Keratinocyte (primary cell): ENCODE results near the gene ST8SIA1. TPM values are rescaled to one million over a fixed set of nuclear protein-coding genes. Genes with fewer than 3 reads are reported as not detected.

Experiments
- DNase-seq: peaks from one replicate; pipeline ENCODE4 v3.0.0-alpha.2; 2011; ENCODE audit warnings: low read depth, missing footprints, low spot score
- FAIRE-seq: peaks from 2 replicates; lab custom pipeline; 2011; peaks lifted over from hg19 to GRCh38; lab: Jason Lieb, UNC
- H2AFZ ChIP-seq: 2 replicates; pipeline ENCODE4 v1.6.0; 2012; ENCODE audit warnings: low read length, control low read depth, inconsistent platforms; ENCODE audit not compliant: control insufficient read depth
- H3K27ac ChIP-seq: 2 replicates; pipeline ENCODE4 v1.5.1; 2011; ENCODE audit warnings: low read length; ENCODE audit not compliant: control insufficient read depth, insufficient read depth
- H3K27me3 ChIP-seq: 3 replicates; pipeline ENCODE4 v1.6.0; 2011; ENCODE audit warnings: low read length; ENCODE audit not compliant: control insufficient read depth, insufficient read depth; ENCODE audit errors: extremely low read depth
- H3K36me3 ChIP-seq, 2 experiments: 2 replicates in 1 of 2; 3 replicates in 1 of 2; pipeline ENCODE4 v1.5.1; 2011; ENCODE audit warnings: low read length in 2 of 2, mild to moderate bottlenecking in 1 of 2; ENCODE audit not compliant: control insufficient read depth in 2 of 2, insufficient read depth in 2 of 2; ENCODE audit errors: extremely low read depth in 1 of 2
- H3K4me1 ChIP-seq: 3 replicates; pipeline ENCODE4 v1.5.1; 2011; ENCODE audit warnings: low read length; ENCODE audit not compliant: control insufficient read depth, insufficient read depth; ENCODE audit errors: extremely low read depth
- H3K4me2 ChIP-seq: 3 replicates; pipeline ENCODE4 v1.6.0; 2011; ENCODE audit warnings: low read depth, low read length; ENCODE audit not compliant: control insufficient read depth, insufficient read depth; ENCODE audit errors: extremely low read depth
- H3K4me3 ChIP-seq, 3 experiments: fragments of 200-600 bp in 1 of 3; sonication (generic) in 1 of 3; 2 replicates in 2 of 3; 3 replicates in 1 of 3; pipeline ENCODE4 v1.5.1; 2011 to 2016; ENCODE audit warnings: low read length in 3 of 3, mild to moderate bottlenecking in 3 of 3, control low read depth in 2 of 3, inconsistent platforms in 1 of 3, low read depth in 1 of 3, mixed read lengths in 1 of 3, mixed run types in 1 of 3, moderate library complexity in 1 of 3; ENCODE audit not compliant: control insufficient read depth in 2 of 3, insufficient read depth in 2 of 3; ENCODE audit errors: extremely low read depth in 1 of 3
- H3K79me2 ChIP-seq: 2 replicates; pipeline ENCODE4 v1.6.0; 2012; ENCODE audit warnings: low read length; ENCODE audit not compliant: control insufficient read depth, insufficient read depth
- H3K9ac ChIP-seq: 3 replicates; pipeline ENCODE4 v1.6.0; 2011; ENCODE audit warnings: low read length; ENCODE audit not compliant: control insufficient read depth, insufficient read depth; ENCODE audit errors: extremely low read depth
- H3K9me1 ChIP-seq: 3 replicates; pipeline ENCODE4 v1.6.0; 2011; ENCODE audit warnings: low read length; ENCODE audit not compliant: control insufficient read depth, insufficient read depth; ENCODE audit errors: extremely low read depth
- H3K9me3 ChIP-seq: 2 replicates; pipeline ENCODE4 v1.5.1; 2012; ENCODE audit warnings: low read depth, low read length; ENCODE audit not compliant: control insufficient read depth
- H4K20me1 ChIP-seq: 3 replicates; pipeline ENCODE4 v1.6.0; 2011; ENCODE audit warnings: low read length; ENCODE audit not compliant: control insufficient read depth, insufficient read depth; ENCODE audit errors: extremely low read depth
- EZH2 ChIP-seq: IDR thresholded peaks from one replicate; pipeline ENCODE4 v1.6.1; 2012; ENCODE audit warnings: inconsistent platforms, mild to moderate bottlenecking, low read length, moderate library complexity
- dilution Hi-C: fragments of 300-500 bp; cut with MboI; formaldehyde crosslinking; loops from one replicate; pipeline ENCODE4 v1.7.0; 2020; ENCODE audit warnings: low sequenced_read_pairs; ENCODE audit not compliant: extremely low pct_ligation_motif_present
- polyA plus RNA-seq, 5 experiments: library from polyadenylated mRNA; depleted of rRNA in 3 of 5; stranded (reverse) in 3 of 5; stranded (forward) in 1 of 5; unstranded in 1 of 5; fragments of >200 nt; gene quantifications; 1 replicate in 1 of 5; 2 replicates in 3 of 5; 3 replicates in 1 of 5; pipeline versions ENCODE4 v1.2.1 to v1.2.3, GENCODE V29; 2011 to 2012; ENCODE audit warnings: missing spikeins in 2 of 5, low read depth in 1 of 5, low replicate concordance in 1 of 5
- TF ChIP-seq, protein P1 (sequence below), 3 experiments: IDR thresholded peaks in 1 of 3; conservative IDR thresholded peaks in 1 of 3; optimal IDR thresholded peaks in 1 of 3; 2 replicates in 2 of 3; 3 replicates in 1 of 3; pipeline versions ENCODE3 to v1.5.1; 2011; ENCODE audit warnings: low read length in 3 of 3, mild to moderate bottlenecking in 3 of 3, moderate library complexity in 2 of 3, control low read depth in 1 of 3, inconsistent platforms in 1 of 3; ENCODE audit not compliant: insufficient read depth in 2 of 3; ENCODE audit errors: extremely low read depth in 1 of 3

Gene ST8SIA1
- polyA plus RNA-seq, 1 donor (not counting 4 experiments of a cell fraction or from before 2014, with no cell fraction given) = 0.50 TPM

DNA sequence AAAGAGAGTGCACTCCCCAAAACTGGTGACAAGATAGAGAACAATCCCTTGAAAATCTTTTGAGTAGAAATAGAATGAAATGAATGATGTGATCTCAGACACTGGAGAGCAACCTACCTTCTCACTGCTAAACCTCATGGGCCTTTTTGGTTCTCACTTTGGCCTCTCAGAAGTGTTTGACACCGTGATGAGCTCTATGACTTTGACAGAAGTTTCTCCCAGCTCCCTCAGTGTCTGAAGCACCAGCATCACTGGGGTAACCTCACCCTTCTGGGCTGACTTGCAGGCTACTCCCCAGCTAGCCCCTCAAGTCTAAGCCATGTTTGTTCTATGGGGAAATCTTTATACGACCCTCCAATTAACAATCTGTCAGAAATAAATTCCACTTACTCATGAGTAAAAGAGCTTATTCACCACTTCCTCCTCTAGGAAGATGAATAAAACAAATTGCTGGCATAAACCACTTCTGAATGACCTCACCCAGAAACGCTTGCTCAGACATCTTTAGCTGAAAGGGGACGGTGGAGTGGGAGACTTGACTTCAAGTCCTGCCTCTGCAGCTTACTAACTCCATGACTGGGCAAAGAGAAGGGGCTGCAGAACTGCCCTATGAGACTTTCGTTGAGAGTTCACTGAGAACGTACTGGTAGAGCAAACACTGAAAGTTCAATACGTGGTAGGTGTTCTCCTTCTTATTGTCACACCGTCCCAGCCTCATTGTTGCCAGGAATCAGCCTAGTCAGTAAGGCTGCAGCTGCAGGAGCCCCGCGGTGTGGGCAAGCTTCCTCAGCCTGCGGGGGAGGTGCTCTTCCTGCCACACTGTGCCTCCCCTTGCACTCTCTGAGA, 46.5 kb downstream of the ST8SIA1 start:
- Histone ChIP-seq H3K27ac (no peak overlapping the region), H3K9me3 (no peaks in the 10 kb centered on the region), H4K20me1 (no peaks in the 10 kb centered on the region), H3K4me2 (no peak overlapping the region), H3K27me3 (no peaks in the 10 kb centered on the region), H3K9me1 (no peaks in the 10 kb centered on the region), H3K79me2 (no peaks in the 10 kb centered on the region), H3K4me1 (peaks cover 30% of the 10 kb centered on the region), H2AFZ (no peak overlapping the region), H3K4me3 (no peak overlapping the region), H3K9ac (no peak overlapping the region), H3K36me3 (no peaks in the 10 kb centered on the region)
- dilution Hi-C loops = no loop called here
- TF ChIP-seq, protein P1, sequence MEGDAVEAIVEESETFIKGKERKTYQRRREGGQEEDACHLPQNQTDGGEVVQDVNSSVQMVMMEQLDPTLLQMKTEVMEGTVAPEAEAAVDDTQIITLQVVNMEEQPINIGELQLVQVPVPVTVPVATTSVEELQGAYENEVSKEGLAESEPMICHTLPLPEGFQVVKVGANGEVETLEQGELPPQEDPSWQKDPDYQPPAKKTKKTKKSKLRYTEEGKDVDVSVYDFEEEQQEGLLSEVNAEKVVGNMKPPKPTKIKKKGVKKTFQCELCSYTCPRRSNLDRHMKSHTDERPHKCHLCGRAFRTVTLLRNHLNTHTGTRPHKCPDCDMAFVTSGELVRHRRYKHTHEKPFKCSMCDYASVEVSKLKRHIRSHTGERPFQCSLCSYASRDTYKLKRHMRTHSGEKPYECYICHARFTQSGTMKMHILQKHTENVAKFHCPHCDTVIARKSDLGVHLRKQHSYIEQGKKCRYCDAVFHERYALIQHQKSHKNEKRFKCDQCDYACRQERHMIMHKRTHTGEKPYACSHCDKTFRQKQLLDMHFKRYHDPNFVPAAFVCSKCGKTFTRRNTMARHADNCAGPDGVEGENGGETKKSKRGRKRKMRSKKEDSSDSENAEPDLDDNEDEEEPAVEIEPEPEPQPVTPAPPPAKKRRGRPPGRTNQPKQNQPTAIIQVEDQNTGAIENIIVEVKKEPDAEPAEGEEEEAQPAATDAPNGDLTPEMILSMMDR (optimal IDR thresholded peaks at IDR 0.05 in 1 of 3, IDR thresholded peaks at IDR 0.05 in 1 of 3, conservative IDR thresholded peaks at IDR 0.05 in 1 of 3; ENCODE audit: extremely low read depth in 1 of 3, insufficient read depth in 2 of 3, low read length in 3 of 3) = no peak
- no peak for TF ChIP-seq EZH2
- DNase-seq (no peak), FAIRE-seq (peak; percentile 76)

DNA sequence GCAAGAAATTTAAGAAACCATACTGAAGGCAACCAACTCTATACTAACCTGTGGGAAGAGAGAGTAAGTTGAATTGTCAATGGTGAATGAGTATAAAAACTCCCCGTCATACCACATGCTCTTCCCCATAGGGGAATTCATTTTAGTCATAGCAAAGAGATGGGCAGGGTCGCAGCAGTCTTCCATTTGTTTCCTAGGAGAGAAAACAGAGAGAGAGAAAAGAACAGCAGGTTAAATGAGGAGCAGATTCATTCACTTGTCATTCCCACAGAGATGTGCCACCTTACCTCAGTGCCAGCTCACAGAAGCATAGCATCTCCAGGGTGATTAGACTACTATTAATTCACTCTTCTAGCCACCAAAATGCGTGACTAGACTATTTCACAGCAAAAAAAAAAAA, 47.4 kb downstream of the ST8SIA1 start:
- no peak for FAIRE-seq

More for the DNA sequence above, 47.4 kb downstream of the ST8SIA1 start:
- no peak for DNase-seq
- Histone ChIP-seq H3K4me2 (no peak overlapping the region), H3K27me3 (no peaks in the 10 kb centered on the region), H3K79me2 (no peaks in the 10 kb centered on the region), H3K4me1 (peaks cover 39% of the 10 kb centered on the region), H4K20me1 (no peaks in the 10 kb centered on the region), H3K9me3 (no peaks in the 10 kb centered on the region), H3K4me3 (no peak overlapping the region), H3K9me1 (no peaks in the 10 kb centered on the region), H3K36me3 (no peaks in the 10 kb centered on the region), H3K27ac (no peak overlapping the region), H2AFZ (no peak overlapping the region), H3K9ac (no peak overlapping the region)
- TF ChIP-seq, protein P1 (optimal IDR thresholded peaks at IDR 0.05 in 1 of 3, IDR thresholded peaks at IDR 0.05 in 1 of 3, conservative IDR thresholded peaks at IDR 0.05 in 1 of 3; ENCODE audit: extremely low read depth in 1 of 3, insufficient read depth in 2 of 3, low read length in 3 of 3) = no peak
- no peak for TF ChIP-seq EZH2
- dilution Hi-C loops = no loop called here
